Sigmoid colon (tissue), 4 donors: ENCODE data around the gene GNPAT.

Experiments used
- CTCF ChIP-seq, 4 experiments: fragments of 450-650 bp in 3 of 4; fragments of 200-600 bp in 1 of 4; IDR thresholded peaks; one replicate each; pipeline ENCODE4 v1.5.1; 2016 to 2019; ENCODE audit warnings: antibody characterized with exemption in 4 of 4, mild to moderate bottlenecking in 3 of 4, moderate library complexity in 2 of 4
- EP300 ChIP-seq, 4 donors: sonication (generic); formaldehyde crosslinking; IDR thresholded peaks; one replicate each; pipeline ENCODE4 v1.6.1; 2017; ENCODE audit warnings: antibody characterized with exemption in 4 of 4
- POLR2A ChIP-seq, 2 donors: fragments of 450-650 bp; IDR thresholded peaks; one replicate each; pipeline ENCODE4 v1.6.1; 2016; ENCODE audit warnings: antibody characterized with exemption in 2 of 2, mild to moderate bottlenecking in 2 of 2, moderate library complexity in 2 of 2

GRCh38 chr1:231206856-231207255, 34.2 kb upstream of the GNPAT start:
- no peak for TF ChIP-seq CTCF (IDR thresholded peaks at IDR 0.05)
- no peak for TF ChIP-seq EP300 (IDR thresholded peaks at IDR 0.05)
- TF ChIP-seq POLR2A (IDR thresholded peaks at IDR 0.05): no peak
